ENCODE measurements around the gene FILIP1.

Gene FILIP1

GRCh38 chr6:75524322-75524972, 30.8 kb upstream of the FILIP1 start:
- Histone ChIP-seq H3K4me2 (ENCODE audit: low read depth, low read length, poor library complexity, severe bottlenecking) (no peak overlapping the region), H3K27ac (ENCODE audit: low read depth, low read length) (no peak overlapping the region), H3K79me2 (ENCODE audit: insufficient read depth, low read length) (no peaks in the 10 kb centered on the region), H3K4me3 (ENCODE audit: insufficient read depth, low read length, poor library complexity, severe bottlenecking) (no peak overlapping the region), H3K9ac (ENCODE audit: low read length) (no peak overlapping the region), H3K36me3 (ENCODE audit: low read length) (no peaks in the 10 kb centered on the region), H3K27me3 (ENCODE audit: low read length) (no peaks in the 10 kb centered on the region), H3K9me3 (ENCODE audit: insufficient read depth, low read length) (no peaks in the 10 kb centered on the region), H4K20me1 (ENCODE audit: low read depth, low read length) (no peaks in the 10 kb centered on the region), H3F3A (ENCODE audit: insufficient read depth) (no peaks in the 10 kb centered on the region), H3K9me2 (replicated peaks; ENCODE audit: insufficient read depth, low read length) (no peaks in the 10 kb centered on the region), H2AFZ (ENCODE audit: low read depth, low read length, severe bottlenecking) (no peak overlapping the region)
- no peak for TF ChIP-seq EZH2phosphoT487 (conservative IDR thresholded peaks at IDR 0.05; ENCODE audit: low read length)
- TF ChIP-seq, protein P1, sequence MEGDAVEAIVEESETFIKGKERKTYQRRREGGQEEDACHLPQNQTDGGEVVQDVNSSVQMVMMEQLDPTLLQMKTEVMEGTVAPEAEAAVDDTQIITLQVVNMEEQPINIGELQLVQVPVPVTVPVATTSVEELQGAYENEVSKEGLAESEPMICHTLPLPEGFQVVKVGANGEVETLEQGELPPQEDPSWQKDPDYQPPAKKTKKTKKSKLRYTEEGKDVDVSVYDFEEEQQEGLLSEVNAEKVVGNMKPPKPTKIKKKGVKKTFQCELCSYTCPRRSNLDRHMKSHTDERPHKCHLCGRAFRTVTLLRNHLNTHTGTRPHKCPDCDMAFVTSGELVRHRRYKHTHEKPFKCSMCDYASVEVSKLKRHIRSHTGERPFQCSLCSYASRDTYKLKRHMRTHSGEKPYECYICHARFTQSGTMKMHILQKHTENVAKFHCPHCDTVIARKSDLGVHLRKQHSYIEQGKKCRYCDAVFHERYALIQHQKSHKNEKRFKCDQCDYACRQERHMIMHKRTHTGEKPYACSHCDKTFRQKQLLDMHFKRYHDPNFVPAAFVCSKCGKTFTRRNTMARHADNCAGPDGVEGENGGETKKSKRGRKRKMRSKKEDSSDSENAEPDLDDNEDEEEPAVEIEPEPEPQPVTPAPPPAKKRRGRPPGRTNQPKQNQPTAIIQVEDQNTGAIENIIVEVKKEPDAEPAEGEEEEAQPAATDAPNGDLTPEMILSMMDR (IDR thresholded peaks at IDR 0.05; ENCODE audit: insufficient read depth, low read length, poor library complexity, severe bottlenecking), result no peak

GRCh38 chr6:75516757-75517156, 23.2 kb upstream of the FILIP1 start:
- H3F3A ChIP-seq (ENCODE audit: insufficient read depth), result no peaks in the 10 kb centered on the region
- no peaks in the 10 kb centered on the region for H3K27me3 ChIP-seq (ENCODE audit: low read length)
- no peak overlapping the region for H3K9ac ChIP-seq (ENCODE audit: low read length)
- H3K9me3 ChIP-seq (ENCODE audit: insufficient read depth, low read length), result no peaks in the 10 kb centered on the region
- H3K27ac ChIP-seq (ENCODE audit: low read depth, low read length), result no peak overlapping the region
- H3K9me2 ChIP-seq (replicated peaks; ENCODE audit: insufficient read depth, low read length), result no peaks in the 10 kb centered on the region
- no peak overlapping the region for H3K4me3 ChIP-seq (ENCODE audit: insufficient read depth, low read length, poor library complexity, severe bottlenecking)
- no peaks in the 10 kb centered on the region for H4K20me1 ChIP-seq (ENCODE audit: low read depth, low read length)
- H3K4me2 ChIP-seq (ENCODE audit: low read depth, low read length, poor library complexity, severe bottlenecking), result no peak overlapping the region
- TF ChIP-seq EZH2phosphoT487 (conservative IDR thresholded peaks at IDR 0.05; ENCODE audit: low read length), result no peak
- TF ChIP-seq, protein P1 (IDR thresholded peaks at IDR 0.05; ENCODE audit: insufficient read depth, low read length, poor library complexity, severe bottlenecking), result no peak
- no peaks in the 10 kb centered on the region for H3K79me2 ChIP-seq (ENCODE audit: insufficient read depth, low read length)
- no peaks in the 10 kb centered on the region for H3K36me3 ChIP-seq (ENCODE audit: low read length)
- no peak overlapping the region for H2AFZ ChIP-seq (ENCODE audit: low read depth, low read length, severe bottlenecking)

GRCh38 chr6:75512591-75512990, 19.0 kb upstream of the FILIP1 start:
- Histone ChIP-seq H3K9me2 (replicated peaks; ENCODE audit: insufficient read depth, low read length) (no peaks in the 10 kb centered on the region), H4K20me1 (ENCODE audit: low read depth, low read length) (no peaks in the 10 kb centered on the region), H3K4me3 (ENCODE audit: insufficient read depth, low read length, poor library complexity, severe bottlenecking) (no peak overlapping the region), H3K4me2 (ENCODE audit: low read depth, low read length, poor library complexity, severe bottlenecking) (no peak overlapping the region), H3K9me3 (ENCODE audit: insufficient read depth, low read length) (no peaks in the 10 kb centered on the region), H3F3A (ENCODE audit: insufficient read depth) (no peaks in the 10 kb centered on the region), H3K27ac (ENCODE audit: low read depth, low read length) (no peak overlapping the region), H3K27me3 (ENCODE audit: low read length) (no peaks in the 10 kb centered on the region), H3K79me2 (ENCODE audit: insufficient read depth, low read length) (no peaks in the 10 kb centered on the region), H2AFZ (ENCODE audit: low read depth, low read length, severe bottlenecking) (no peak overlapping the region), H3K9ac (ENCODE audit: low read length) (no peak overlapping the region), H3K36me3 (ENCODE audit: low read length) (no peaks in the 10 kb centered on the region)
- TF ChIP-seq, protein P1 (IDR thresholded peaks at IDR 0.05; ENCODE audit: insufficient read depth, low read length, poor library complexity, severe bottlenecking), result no peak
- TF ChIP-seq EZH2phosphoT487 (conservative IDR thresholded peaks at IDR 0.05; ENCODE audit: low read length), result no peak

All from SU-DHL-6 (cell line).